HG03097 (cell line): Measurements from ENCODE around the gene GABBR2.
"Not testable (repeated sequence)": the region's sequence is repeated elsewhere in the genome, so short reads cannot be mapped to it uniquely, and the experiment has no call there.

Experiments used
- ATAC-seq: cut with Tn5 transposase; IDR thresholded peaks from one replicate; pipeline ENCODE4 v1.9.1; 2021; ENCODE audit not compliant: unreplicated experiment, low FRiP score

Gene GABBR2

GRCh38 chr9:98688710-98689495 lies 19.8 kb downstream of the GABBR2 start:
- no peak for ATAC-seq

DNA sequence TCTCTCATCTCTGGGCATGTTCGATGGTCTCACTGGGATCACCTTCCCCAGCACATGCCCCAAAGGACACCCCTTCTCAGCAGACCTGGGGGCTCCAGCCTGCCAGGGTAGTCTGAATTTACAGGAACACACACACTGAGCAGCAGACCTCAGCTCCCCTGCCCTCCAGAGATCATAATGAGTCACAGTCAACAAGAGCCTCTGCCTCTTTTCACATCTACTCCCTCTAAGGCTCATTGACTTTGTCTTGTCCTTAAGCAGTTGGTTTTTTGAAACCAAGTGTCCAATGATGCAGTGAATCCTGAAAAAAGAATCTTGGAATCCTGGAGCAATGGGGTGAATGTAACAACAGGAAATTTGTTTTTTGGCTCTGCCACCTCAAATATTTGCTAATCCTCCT lies 20.8 kb downstream of the GABBR2 start:
- no peak for ATAC-seq

DNA sequence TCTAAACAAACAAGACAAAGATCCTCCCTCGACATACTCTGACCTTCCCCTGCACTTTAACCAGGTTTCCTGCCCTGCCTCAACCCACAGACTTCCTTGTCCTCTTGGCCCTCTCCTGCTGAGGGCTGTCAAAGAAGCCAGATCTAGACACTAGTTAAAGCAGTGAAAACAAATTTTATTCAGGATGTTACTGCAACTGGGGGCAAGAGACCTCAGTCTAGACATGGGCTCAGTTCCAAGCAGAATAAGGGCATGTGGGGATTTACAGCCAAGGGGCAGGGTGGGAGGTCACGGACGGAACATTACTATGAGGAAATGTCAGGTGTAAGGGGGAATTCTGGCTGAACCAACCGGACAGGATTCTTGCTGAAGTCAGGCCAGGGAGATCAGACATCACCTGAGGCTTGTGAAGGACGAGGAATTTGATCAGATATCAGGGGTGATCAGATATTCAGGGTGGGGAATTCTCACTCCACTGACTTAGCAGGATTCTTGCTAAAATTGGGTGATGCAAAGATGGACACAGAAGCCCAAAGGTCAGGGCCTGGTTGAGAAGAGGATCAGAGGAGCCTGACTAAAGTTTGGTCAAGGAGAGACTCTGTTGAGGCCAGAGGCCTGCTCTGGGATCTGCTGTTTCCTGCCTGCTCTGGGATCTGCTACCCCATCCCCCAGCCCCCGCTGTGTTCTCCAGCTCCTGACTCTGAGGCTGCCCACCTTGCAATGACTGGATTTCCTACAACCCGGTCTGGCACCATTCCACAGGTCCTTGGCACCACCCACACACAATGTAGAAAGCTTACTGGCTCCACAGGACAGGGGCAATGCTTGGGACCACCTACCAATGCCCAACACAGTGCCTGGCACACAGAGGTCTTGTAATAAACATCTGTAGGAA lies 21.5 kb downstream of the GABBR2 start:
- ATAC-seq: no peak

DNA sequence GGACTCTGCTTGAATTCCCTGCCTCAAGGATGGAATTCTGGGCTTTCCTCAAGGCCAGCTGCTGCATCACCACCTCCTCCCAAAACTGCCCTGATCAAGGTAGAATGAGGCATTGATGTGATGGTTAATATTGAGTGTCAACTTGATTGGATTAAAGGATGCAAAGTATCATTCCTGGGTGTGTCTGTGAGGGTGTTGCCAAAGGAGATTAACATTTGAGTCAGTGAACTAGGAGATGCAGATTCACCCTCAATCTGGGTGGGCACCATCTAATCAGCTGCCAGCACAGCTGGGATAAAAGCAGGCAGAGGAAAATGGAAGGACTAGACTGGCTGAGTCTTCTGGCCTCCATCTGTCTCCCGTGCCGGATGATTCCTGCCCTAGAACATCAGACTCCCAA lies 23.9 kb downstream of the GABBR2 start:
- not testable (repeated sequence) for ATAC-seq

DNA sequence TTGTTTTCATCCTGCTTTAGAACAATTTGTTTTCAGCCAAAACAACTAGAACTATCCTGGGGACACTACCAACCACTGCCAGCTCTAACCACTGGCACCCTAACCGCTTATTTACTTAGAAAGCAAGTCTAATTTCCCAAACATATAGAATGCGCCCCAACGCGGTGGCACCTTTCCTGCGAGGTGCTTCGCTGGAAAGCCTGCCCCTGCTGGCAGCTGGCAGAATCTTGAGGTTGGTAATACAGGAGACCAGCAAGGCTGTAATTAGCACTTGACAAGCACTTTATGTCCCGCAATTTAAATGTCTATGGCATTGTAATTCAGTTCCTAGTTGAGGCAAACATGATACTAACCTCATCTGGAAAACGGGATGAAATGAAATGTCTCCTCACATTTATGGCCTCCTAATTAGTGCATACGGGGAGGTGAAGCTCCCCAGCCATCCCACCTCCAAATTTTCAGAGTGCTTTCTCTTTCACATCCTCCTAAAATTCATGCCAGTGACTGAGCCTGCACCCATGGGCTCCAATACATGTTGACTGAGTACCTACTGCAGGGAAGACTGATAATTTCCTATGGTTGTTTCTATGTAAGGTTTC lies 30.4 kb downstream of the GABBR2 start:
- ATAC-seq: no peak

DNA sequence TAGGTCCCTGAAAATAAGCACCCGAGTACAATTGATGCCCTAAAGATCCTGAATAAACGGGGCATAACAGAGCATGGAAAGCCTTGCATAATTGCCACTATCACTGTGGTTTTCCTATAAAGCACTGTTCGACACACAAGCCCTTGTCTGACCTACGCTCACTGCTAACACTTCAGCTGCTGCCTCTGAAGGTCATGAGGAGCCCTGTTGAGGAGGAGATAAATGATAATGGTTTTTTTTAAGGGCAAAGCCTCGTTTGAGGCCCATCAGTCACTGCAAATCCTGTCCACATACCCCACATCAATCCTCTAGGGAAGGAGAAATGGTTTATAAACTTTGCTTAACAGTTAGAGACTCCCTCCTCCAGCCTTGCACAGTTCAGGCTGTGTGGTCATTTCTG lies 35.1 kb downstream of the GABBR2 start:
- ATAC-seq: no peak

- no peak for ATAC-seq
These were observed 41.6 kb downstream of the GABBR2 start for GRCh38 chr9:98667005-98667640.

GRCh38 chr9:98665501-98665900 lies 43.2 kb downstream of the GABBR2 start:
- no peak for ATAC-seq

DNA sequence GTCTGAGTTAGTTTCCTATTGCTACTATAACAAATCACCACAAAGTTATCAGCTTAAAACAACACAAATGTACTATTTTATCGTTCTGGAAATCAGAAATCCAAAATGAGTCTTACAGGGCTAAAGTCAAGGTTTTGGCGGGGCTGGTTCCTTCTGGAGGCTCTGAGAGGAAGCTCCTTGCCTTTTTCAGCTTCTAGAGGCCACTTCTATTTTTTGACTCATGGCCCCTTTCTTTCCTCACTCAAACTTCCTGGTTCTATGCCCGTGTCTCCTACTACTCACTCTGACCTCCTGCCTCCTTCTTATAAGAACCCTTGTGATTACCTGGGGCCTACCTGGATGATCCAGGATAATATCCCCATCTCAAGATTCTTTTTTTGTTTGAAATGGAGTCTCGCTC lies 48.2 kb downstream of the GABBR2 start:
- ATAC-seq: no peak

- ATAC-seq: no peak
These were observed 49.8 kb downstream of the GABBR2 start for GRCh38 chr9:98658951-98659351.

GRCh38 chr9:98657897-98658296 lies 50.8 kb downstream of the GABBR2 start:
- no peak for ATAC-seq

DNA sequence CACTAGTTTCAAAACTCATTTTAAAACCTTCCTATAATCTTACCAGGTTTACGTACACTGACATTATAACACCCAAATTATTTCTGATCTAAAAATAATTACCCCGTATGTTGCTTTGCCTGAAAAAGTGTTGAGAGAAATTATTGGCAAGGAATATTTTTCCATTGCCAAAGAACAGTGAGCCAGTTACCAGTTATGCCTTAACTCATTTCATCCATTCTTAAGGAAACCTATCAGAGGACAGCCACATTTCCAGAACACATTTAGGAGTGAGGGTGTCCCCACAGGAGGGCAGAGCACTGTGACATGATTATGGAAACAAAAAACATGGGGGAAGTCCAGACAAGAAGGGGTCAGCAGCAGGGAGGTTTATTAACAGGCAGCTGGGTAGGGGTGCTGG lies 52.2 kb downstream of the GABBR2 start:
- no peak for ATAC-seq

GRCh38 chr9:98655428-98655827 lies 53.3 kb downstream of the GABBR2 start:
- not testable (repeated sequence) for ATAC-seq

- ATAC-seq: no peak
These were observed 54.5 kb downstream of the GABBR2 start for GRCh38 chr9:98654247-98654646.

GRCh38 chr9:98652741-98653140 lies 56.0 kb downstream of the GABBR2 start:
- no peak for ATAC-seq

DNA sequence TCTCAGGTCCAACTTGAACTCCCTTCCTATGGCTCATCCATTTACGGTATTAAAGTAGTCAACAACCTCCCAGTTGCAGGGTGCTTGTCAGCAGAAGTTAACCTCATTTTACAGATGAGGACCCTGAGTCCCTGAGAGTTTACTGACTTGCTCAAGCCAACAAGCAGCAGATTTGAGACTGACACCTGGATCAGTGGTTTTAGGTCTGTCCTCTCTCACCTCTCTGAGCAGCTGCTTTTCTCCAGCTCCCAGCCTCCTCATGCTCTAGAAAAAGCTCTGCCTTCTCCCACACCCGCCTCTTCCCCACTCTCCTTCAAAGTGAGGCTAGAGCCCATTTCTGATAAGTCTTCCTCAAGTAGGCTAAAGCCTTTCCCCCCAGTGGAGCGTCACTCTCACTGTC lies 56.4 kb downstream of the GABBR2 start:
- no peak for ATAC-seq

GRCh38 chr9:98647236-98647635 lies 61.5 kb downstream of the GABBR2 start:
- no peak for ATAC-seq

GRCh38 chr9:98644011-98644410 lies 64.7 kb downstream of the GABBR2 start:
- ATAC-seq: no peak

GRCh38 chr9:98642661-98643312 lies 65.9 kb downstream of the GABBR2 start:
- ATAC-seq: no peak

DNA sequence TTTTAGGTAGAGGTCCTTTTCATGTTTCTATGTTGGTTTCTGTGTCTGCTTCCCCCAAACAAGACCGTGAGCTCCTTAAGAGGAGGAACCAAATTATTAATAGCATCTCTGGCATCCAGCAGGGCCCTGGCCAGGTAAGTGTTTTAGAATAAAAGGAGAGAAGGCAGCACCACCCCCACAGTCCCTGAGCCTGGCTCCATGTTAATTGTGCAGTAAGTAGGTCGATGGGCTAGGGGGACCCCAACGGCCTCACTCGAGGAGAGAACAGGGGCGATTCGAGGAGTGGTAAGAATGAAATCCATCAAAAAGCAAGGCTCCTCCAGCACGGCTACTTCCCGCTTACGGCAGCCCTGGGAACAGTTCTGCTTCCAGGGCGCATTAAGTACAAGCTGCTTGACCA lies 67.0 kb downstream of the GABBR2 start:
- no peak for ATAC-seq
